Activated T-cell treated with anti-CD3 and anti-CD28 coated beads for 48 hours (primary cell): Measurements from ENCODE around the gene VRK2.
"Not testable (repeated sequence)": the region's sequence is repeated elsewhere in the genome, so short reads cannot be mapped to it uniquely, and the experiment has no call there.

Source experiments
- DNase-seq: peaks from one replicate; pipeline ENCODE4 v3.0.0-alpha.2; 2020; ENCODE audit warnings: low read depth

VRK2 gene

GRCh38 chr2:58054264-58054663, 7.7 kb downstream of the VRK2 start:
- DNase-seq, result no peak

- no peak for DNase-seq
Measured at GRCh38 chr2:58055033-58055786, 8.6 kb downstream of the VRK2 start.

GRCh38 chr2:58056192-58056916, 9.7 kb downstream of the VRK2 start:
- DNase-seq, result no peak

- DNase-seq, result no peak
Measured at GRCh38 chr2:58057707-58058530, 11.3 kb downstream of the VRK2 start.

- no peak for DNase-seq
Measured at GRCh38 chr2:58063641-58064040, 17.0 kb downstream of the VRK2 start.

GRCh38 chr2:58064086-58064485, 17.5 kb downstream of the VRK2 start:
- no peak for DNase-seq

- no peak for DNase-seq
Measured at GRCh38 chr2:58065248-58065647, 18.6 kb downstream of the VRK2 start.

GRCh38 chr2:58067001-58067400, 20.4 kb downstream of the VRK2 start:
- no peak for DNase-seq

GRCh38 chr2:58070765-58071164, 24.2 kb downstream of the VRK2 start:
- no peak for DNase-seq

- no peak for DNase-seq
Measured at GRCh38 chr2:58072102-58072501, 25.5 kb downstream of the VRK2 start.

- DNase-seq, result no peak
Measured at GRCh38 chr2:58073008-58073407, 26.4 kb downstream of the VRK2 start.

GRCh38 chr2:58073751-58074150, 27.1 kb downstream of the VRK2 start:
- no peak for DNase-seq

- DNase-seq, result no peak
Measured at GRCh38 chr2:58081000-58081399, 34.4 kb downstream of the VRK2 start.

- no peak for DNase-seq
Measured at GRCh38 chr2:58089081-58089480, 42.5 kb downstream of the VRK2 start.

GRCh38 chr2:58092772-58093171, 46.2 kb downstream of the VRK2 start:
- DNase-seq, result not testable (repeated sequence)

GRCh38 chr2:58097025-58097424, 50.4 kb downstream of the VRK2 start:
- DNase-seq, result no peak

GRCh38 chr2:58098254-58099095, 51.9 kb downstream of the VRK2 start:
- no peak for DNase-seq

- DNase-seq, result no peak
Measured at GRCh38 chr2:58099096-58099769, 52.6 kb downstream of the VRK2 start.

- no peak for DNase-seq
Measured at GRCh38 chr2:58101500-58101899, 54.9 kb downstream of the VRK2 start.

- no peak for DNase-seq
Measured at GRCh38 chr2:58106896-58107295, 60.3 kb downstream of the VRK2 start.
